IMR-90 (cell line): ENCODE measurements around the gene PSMA8.
"Not testable (repeated sequence)": the region's sequence is repeated elsewhere in the genome, so short reads cannot be mapped to it uniquely, and the experiment has no call there.

ENCODE experiments used
- BHLHE40 ChIP-seq: fragments of 150-350 bp; IDR thresholded peaks from 2 replicates; pipeline ENCODE4 v1.6.1; 2016; ENCODE audit warnings: mild to moderate bottlenecking, low read depth, low read length
- CEBPB ChIP-seq: IDR thresholded peaks from 2 replicates; pipeline ENCODE4 v1.6.1; 2012; ENCODE audit warnings: low read depth, low read length, improper control_type of control experiment
- CHD1 ChIP-seq: IDR thresholded peaks from 2 replicates; pipeline ENCODE4 v1.6.1; 2012; ENCODE audit warnings: low read depth, low read length, improper control_type of control experiment
- CTCF ChIP-seq: conservative IDR thresholded peaks from 2 replicates; pipeline ENCODE4 v1.5.1; 2012; ENCODE audit warnings: mild to moderate bottlenecking, low read depth, low read length, improper control_type of control experiment
- NFE2L2 ChIP-seq: fragments of 150-350 bp; IDR thresholded peaks from 2 replicates; pipeline ENCODE4 v1.6.1; 2016; ENCODE audit warnings: low read depth, mild to moderate bottlenecking, low read length
- POLR2A ChIP-seq: IDR thresholded peaks from 2 replicates; pipeline ENCODE4 v1.6.1; 2012; ENCODE audit warnings: mild to moderate bottlenecking, low read depth, low read length
- RAD21 ChIP-seq: IDR thresholded peaks from 2 replicates; pipeline ENCODE4 v1.6.1; 2012; ENCODE audit warnings: low read length, improper control_type of control experiment
- RFX5 ChIP-seq: IDR thresholded peaks from 2 replicates; pipeline ENCODE4 v1.8.0; 2012; ENCODE audit warnings: low read depth, mild to moderate bottlenecking, low read length, moderate library complexity
- USF2 ChIP-seq: fragments of 150-350 bp; IDR thresholded peaks from 2 replicates; pipeline ENCODE4 v1.6.1; 2017; ENCODE audit warnings: mild to moderate bottlenecking, antibody characterized with exemption, low read length, low read depth

GRCh38 chr18:26237363-26237762 lies 103.7 kb downstream of the PSMA8 start:
- TF ChIP-seq CTCF, CHD1, CEBPB, POLR2A, USF2, BHLHE40, NFE2L2, RAD21, RFX5: not testable (repeated sequence)
